Mesenchymal stem cell (in vitro differentiated cells and primary cell): Measurements from ENCODE around the gene NMU.
A peak's percentile ranks its signal among the peaks of the same experiment; 100 is the strongest.
"Not testable (repeated sequence)": the region's sequence is repeated elsewhere in the genome, so short reads cannot be mapped to it uniquely, and the experiment has no call there.

Experiments used
- DNase-seq: peaks from one replicate; pipeline ENCODE4 v3.0.0-alpha.2; 2013
- H2AFZ ChIP-seq: one replicate; pipeline ENCODE4 v1.6.1; 2013; ENCODE audit warnings: low read depth, mild to moderate bottlenecking, control low read depth, inconsistent platforms, low read length, moderate library complexity
- H2AK5ac ChIP-seq: 2 replicates; pipeline ENCODE4 v1.6.1; 2013; ENCODE audit warnings: low read length, moderate library complexity, mild to moderate bottlenecking, inconsistent platforms; ENCODE audit not compliant: severe bottlenecking
- H2BK120ac ChIP-seq: one replicate; pipeline ENCODE4 v1.6.1; 2013; ENCODE audit warnings: low read depth, mild to moderate bottlenecking, inconsistent platforms, low read length, moderate library complexity
- H2BK12ac ChIP-seq, 2 experiments: one replicate each; pipeline ENCODE4 v1.6.1; 2013; ENCODE audit warnings: inconsistent platforms in 2 of 2, low read length in 2 of 2, mild to moderate bottlenecking in 2 of 2, moderate library complexity in 2 of 2, control low read depth in 1 of 2
- H2BK15ac ChIP-seq: one replicate; pipeline ENCODE4 v1.6.1; 2013; ENCODE audit warnings: mild to moderate bottlenecking, low read depth, inconsistent platforms; ENCODE audit not compliant: poor library complexity, severe bottlenecking
- H2BK5ac ChIP-seq: 2 replicates; pipeline ENCODE4 v1.6.1; 2013; ENCODE audit warnings: low read depth, mild to moderate bottlenecking, low read length, control low read depth, inconsistent platforms; ENCODE audit not compliant: poor library complexity, severe bottlenecking
- H3K14ac ChIP-seq, 2 experiments: one replicate each; pipeline ENCODE4 v1.6.1; 2013; ENCODE audit warnings: inconsistent platforms in 2 of 2, low read length in 2 of 2, control low read depth in 1 of 2, mild to moderate bottlenecking in 1 of 2, moderate library complexity in 1 of 2
- H3K18ac ChIP-seq, 2 experiments: one replicate each; pipeline ENCODE4 v1.6.1; 2013; ENCODE audit warnings: inconsistent platforms in 2 of 2, low read length in 2 of 2, control low read depth in 1 of 2, low read depth in 1 of 2, mild to moderate bottlenecking in 1 of 2
- H3K23ac ChIP-seq, 2 experiments: one replicate each; pipeline ENCODE4 v1.6.1; 2013; ENCODE audit warnings: inconsistent platforms in 2 of 2, low read length in 2 of 2, mild to moderate bottlenecking in 2 of 2, moderate library complexity in 2 of 2, control low read depth in 1 of 2
- H3K27ac ChIP-seq: 2 replicates; pipeline ENCODE4 v1.5.1; 2013; ENCODE audit warnings: mild to moderate bottlenecking, moderate library complexity, low read length, control low read depth, inconsistent platforms; ENCODE audit not compliant: poor library complexity, severe bottlenecking
- H3K27me3 ChIP-seq, 2 experiments: 2 replicates each; pipeline versions ENCODE4 v1.6.1 to v1.7.0; 2013; ENCODE audit warnings: low read length in 2 of 2, mild to moderate bottlenecking in 2 of 2, moderate library complexity in 2 of 2, control low read depth in 1 of 2, inconsistent platforms in 1 of 2; ENCODE audit not compliant: control insufficient read depth in 1 of 2, insufficient read depth in 1 of 2
- H3K36me3 ChIP-seq, 2 experiments: 2 replicates each; pipeline versions ENCODE4 v1.6.1 to v1.7.0; 2013; ENCODE audit warnings: low read length in 2 of 2, control low read depth in 1 of 2, inconsistent platforms in 1 of 2, low read depth in 1 of 2, mild to moderate bottlenecking in 1 of 2; ENCODE audit not compliant: insufficient read depth in 2 of 2, control insufficient read depth in 1 of 2
- H3K4ac ChIP-seq, 2 experiments: one replicate each; pipeline ENCODE4 v1.6.1; 2013; ENCODE audit warnings: inconsistent platforms in 2 of 2, low read length in 2 of 2, mild to moderate bottlenecking in 2 of 2, moderate library complexity in 2 of 2, control low read depth in 1 of 2, low read depth in 1 of 2
- H3K4me1 ChIP-seq: 2 replicates; pipeline ENCODE4 v1.6.1; 2013; ENCODE audit warnings: low read depth, low read length, control low read depth; ENCODE audit not compliant: control insufficient read depth, insufficient read depth
- H3K4me2 ChIP-seq: 2 replicates; pipeline ENCODE4 v1.6.1; 2013; ENCODE audit warnings: low read length, mild to moderate bottlenecking, inconsistent platforms; ENCODE audit not compliant: poor library complexity, severe bottlenecking
- H3K4me3 ChIP-seq, 2 experiments: 2 replicates each; pipeline versions ENCODE4 v1.5.1 to v1.7.0; 2013; ENCODE audit warnings: low read length in 2 of 2, mild to moderate bottlenecking in 2 of 2, control low read depth in 1 of 2, low read depth in 1 of 2; ENCODE audit not compliant: insufficient read depth in 1 of 2
- H3K79me1 ChIP-seq: replicated peaks from 2 replicates; pipeline ENCODE4 v1.6.1; 2013; ENCODE audit warnings: mild to moderate bottlenecking, control low read depth, low read length, inconsistent platforms; ENCODE audit not compliant: poor library complexity, severe bottlenecking
- H3K9ac ChIP-seq: 2 replicates; pipeline ENCODE4 v1.7.0; 2013; ENCODE audit warnings: mild to moderate bottlenecking, low read length, moderate library complexity
- H3K9me3 ChIP-seq: 2 replicates; pipeline ENCODE4 v1.7.0; 2013; ENCODE audit warnings: mild to moderate bottlenecking, low read length; ENCODE audit not compliant: control insufficient read depth
- H4K8ac ChIP-seq: one replicate; pipeline ENCODE4 v1.6.1; 2013; ENCODE audit warnings: inconsistent platforms, mild to moderate bottlenecking, low read length, moderate library complexity
- H4K91ac ChIP-seq: one replicate; pipeline ENCODE4 v1.6.1; 2013; ENCODE audit warnings: mild to moderate bottlenecking, low read length, inconsistent platforms
- WGBS: methylation state at CpG from one replicate; pipeline ENCODE4 v1.1.7; 2013; ENCODE audit warnings: mixed read lengths; 5-methylcytosine and 5-hydroxymethylcytosine counted together

NMU gene

DNA sequence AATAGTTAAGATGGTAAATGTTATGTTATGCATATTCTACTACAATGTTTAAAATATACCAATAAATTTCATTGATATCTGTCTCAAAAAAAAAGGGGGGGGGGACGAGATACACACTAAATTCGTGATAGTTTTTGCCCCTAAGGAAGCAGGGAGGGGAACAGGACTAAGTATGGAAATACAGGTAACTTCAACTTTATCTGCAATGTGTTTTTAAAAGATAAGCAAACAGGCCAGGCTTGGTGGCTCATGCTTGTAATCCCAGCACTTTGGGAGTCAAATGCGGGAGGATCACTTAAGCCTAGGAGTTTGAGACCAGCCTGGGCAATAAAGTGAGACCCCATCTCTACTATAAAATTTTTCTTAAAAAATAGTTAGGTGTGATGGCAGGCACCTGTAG lies 76.0 kb downstream of the NMU start:
- Histone ChIP-seq H3K4me2 (no peak overlapping the region), H3K4me3 (no peak overlapping the region), H2AK5ac (no peak overlapping the region), H3K14ac (no peak overlapping the region), H3K4me1 (no peaks in the 10 kb centered on the region), H2AFZ (no peak overlapping the region), H3K4ac (no peak overlapping the region), H4K91ac (no peak overlapping the region), H3K36me3 (no peaks in the 10 kb centered on the region), H2BK120ac (no peak overlapping the region), H3K9me3 (no peaks in the 10 kb centered on the region), H3K9ac (no peak overlapping the region), H3K27me3 (no peaks in the 10 kb centered on the region), H2BK5ac (no peak overlapping the region), H2BK12ac (no peak overlapping the region), H3K27ac (no peak overlapping the region), H3K79me1 (no peaks in the 10 kb centered on the region), H3K18ac (no peak overlapping the region), H4K8ac (no peak overlapping the region), H2BK15ac (no peak overlapping the region), H3K23ac (no peak overlapping the region)
- DNase-seq, result no peak
- WGBS, result 84% methylated on average over 2 of the region's 3 CpGs

DNA sequence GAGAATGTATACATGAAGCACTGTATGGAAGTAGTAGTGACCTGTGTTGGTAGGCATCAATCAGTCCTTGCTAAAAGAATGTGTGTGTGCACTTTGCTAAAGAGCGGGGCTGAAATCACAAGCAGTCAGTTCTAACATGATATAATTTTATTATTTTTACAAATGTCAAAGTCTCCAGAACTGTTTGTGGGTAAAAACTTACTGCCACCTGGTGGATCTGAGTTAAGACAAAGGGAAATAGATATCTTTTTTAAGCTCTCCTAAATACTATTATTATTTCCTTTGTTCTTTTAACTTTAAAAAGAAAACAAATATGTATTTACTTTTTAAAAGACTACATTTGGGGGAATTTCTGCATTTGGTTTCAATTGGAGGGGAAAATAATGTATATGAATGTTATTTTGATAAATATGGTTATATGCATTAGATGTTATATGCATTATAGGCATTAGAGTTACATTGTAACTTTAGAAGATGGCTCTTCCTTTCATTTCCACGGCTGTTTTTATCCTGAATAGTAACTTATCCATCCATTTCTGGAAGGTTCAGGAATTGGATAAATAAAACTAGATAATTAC lies 81.6 kb downstream of the NMU start:
- no CpG with 5 or more reads among the region's 2 CpGs for WGBS
- peak; percentile 44 for DNase-seq
- no peak overlapping the region for H2BK12ac ChIP-seq
- H3K4me1 ChIP-seq, result no peaks in the 10 kb centered on the region
- H3K27ac ChIP-seq, result no peak overlapping the region
- no peak overlapping the region for H3K14ac ChIP-seq
- H2AK5ac ChIP-seq, result no peak overlapping the region
- no peak overlapping the region for H4K8ac ChIP-seq
- H3K36me3 ChIP-seq, result no peaks in the 10 kb centered on the region
- H3K9me3 ChIP-seq, result no peaks in the 10 kb centered on the region
- H3K79me1 ChIP-seq, result no peaks in the 10 kb centered on the region
- no peak overlapping the region for H4K91ac ChIP-seq
- H2BK15ac ChIP-seq, result no peak overlapping the region
- H3K9ac ChIP-seq, result peak overlapping the region; percentile 84
- no peak overlapping the region for H2AFZ ChIP-seq
- no peak overlapping the region for H3K23ac ChIP-seq
- H3K4ac ChIP-seq, result no peak overlapping the region
- no peak overlapping the region for H2BK120ac ChIP-seq
- peak overlapping the region in 1 of 2 experiments; percentile 81 for H3K4me3 ChIP-seq
- H2BK5ac ChIP-seq, result no peak overlapping the region
- H3K18ac ChIP-seq, result no peak overlapping the region
- no peak overlapping the region for H3K4me2 ChIP-seq
- H3K27me3 ChIP-seq, result no peaks in the 10 kb centered on the region

DNA sequence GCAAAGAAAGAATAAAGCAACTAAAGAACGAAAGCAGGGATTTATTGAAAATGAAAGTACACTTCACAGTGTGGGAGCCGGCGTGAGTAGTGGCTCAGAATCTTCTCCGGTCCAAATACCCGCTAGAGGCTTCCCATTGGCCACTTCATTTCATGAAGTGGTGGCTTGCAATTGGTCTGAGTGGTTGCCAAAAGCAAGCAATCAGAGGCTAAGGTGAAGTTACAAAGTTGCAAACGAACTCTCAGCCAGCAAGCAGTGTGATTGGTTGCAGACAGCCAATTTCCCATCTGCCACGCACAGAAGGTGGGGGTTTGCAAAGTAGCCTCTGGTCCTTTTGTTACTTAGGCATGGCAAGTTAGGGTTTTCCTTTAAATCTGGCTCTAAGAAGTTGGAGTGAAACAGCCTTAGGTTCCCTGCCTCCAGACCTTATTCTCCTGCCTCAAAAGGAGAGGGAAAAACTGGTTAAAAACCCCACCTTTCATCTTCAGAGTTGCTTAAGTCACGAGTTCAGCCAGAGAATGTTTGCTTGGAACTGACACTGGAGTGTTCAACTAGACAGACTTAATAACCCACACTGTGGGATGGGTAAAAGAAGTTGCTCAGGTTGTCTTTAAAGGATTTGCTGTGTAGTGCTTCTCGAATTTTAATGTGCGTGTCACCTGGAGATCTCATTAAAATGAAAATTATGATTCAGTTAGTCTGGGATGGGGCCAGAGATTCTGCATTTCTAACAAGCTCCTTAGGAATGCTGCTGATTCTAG lies 82.5 kb downstream of the NMU start:
- H2BK5ac ChIP-seq, result no peak overlapping the region
- peak overlapping the region; percentile 84 for H3K9ac ChIP-seq
- H3K4ac ChIP-seq, result no peak overlapping the region
- no peak overlapping the region for H3K4me2 ChIP-seq
- H4K8ac ChIP-seq, result no peak overlapping the region
- no peak overlapping the region for H2AFZ ChIP-seq
- H3K27me3 ChIP-seq, result no peaks in the 10 kb centered on the region
- no peak for DNase-seq
- H3K79me1 ChIP-seq, result no peaks in the 10 kb centered on the region
- H3K4me1 ChIP-seq, result no peaks in the 10 kb centered on the region
- H3K14ac ChIP-seq, result no peak overlapping the region
- no peak overlapping the region for H2AK5ac ChIP-seq
- H2BK12ac ChIP-seq, result no peak overlapping the region
- WGBS, result 86% methylated on average over 10 of the region's 10 CpGs
- no peak overlapping the region for H2BK120ac ChIP-seq
- no peak overlapping the region for H3K27ac ChIP-seq
- H2BK15ac ChIP-seq, result no peak overlapping the region
- no peaks in the 10 kb centered on the region for H3K36me3 ChIP-seq
- peak overlapping the region in 1 of 2 experiments; percentile 81 for H3K4me3 ChIP-seq
- H3K18ac ChIP-seq, result no peak overlapping the region
- H3K23ac ChIP-seq, result no peak overlapping the region
- H4K91ac ChIP-seq, result no peak overlapping the region
- H3K9me3 ChIP-seq, result no peaks in the 10 kb centered on the region

DNA sequence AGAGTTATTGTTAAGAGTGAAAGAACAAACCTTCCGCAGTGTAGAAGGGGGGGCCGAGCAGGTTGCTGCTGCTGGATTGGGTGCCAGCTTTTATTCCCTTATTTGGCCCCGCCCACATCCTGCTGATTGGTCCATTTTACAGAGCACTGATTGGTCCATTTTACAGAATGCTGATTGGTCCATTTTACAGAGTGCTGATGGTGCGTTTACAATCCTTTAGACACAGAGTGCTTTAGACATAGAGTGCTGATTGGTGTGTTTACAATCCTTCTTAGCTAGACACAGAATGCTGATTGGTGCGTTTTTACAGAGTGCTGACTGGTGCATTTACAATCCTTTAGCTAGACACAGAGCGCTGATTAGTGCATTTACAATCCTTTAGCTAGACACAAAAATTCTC lies 84.1 kb downstream of the NMU start:
- H3K18ac ChIP-seq, H3K4me3 ChIP-seq, H2AK5ac ChIP-seq, H2BK12ac ChIP-seq, H3K36me3 ChIP-seq, H3K14ac ChIP-seq, H3K4me1 ChIP-seq, H2BK15ac ChIP-seq, H2BK120ac ChIP-seq, H3K79me1 ChIP-seq, H2AFZ ChIP-seq, H4K8ac ChIP-seq, DNase-seq, H3K23ac ChIP-seq, H3K9me3 ChIP-seq, H3K9ac ChIP-seq, H3K27me3 ChIP-seq, H3K4me2 ChIP-seq, H3K4ac ChIP-seq, H4K91ac ChIP-seq, H2BK5ac ChIP-seq, H3K27ac ChIP-seq: not testable (repeated sequence)
- WGBS, result 97% methylated on average over 5 of the region's 6 CpGs
